ENCODE measurements around the gene UVRAG.
"Not testable (repeated sequence)": the region's sequence is repeated elsewhere in the genome, so short reads cannot be mapped to it uniquely, and the experiment has no call there.

UVRAG gene

DNA sequence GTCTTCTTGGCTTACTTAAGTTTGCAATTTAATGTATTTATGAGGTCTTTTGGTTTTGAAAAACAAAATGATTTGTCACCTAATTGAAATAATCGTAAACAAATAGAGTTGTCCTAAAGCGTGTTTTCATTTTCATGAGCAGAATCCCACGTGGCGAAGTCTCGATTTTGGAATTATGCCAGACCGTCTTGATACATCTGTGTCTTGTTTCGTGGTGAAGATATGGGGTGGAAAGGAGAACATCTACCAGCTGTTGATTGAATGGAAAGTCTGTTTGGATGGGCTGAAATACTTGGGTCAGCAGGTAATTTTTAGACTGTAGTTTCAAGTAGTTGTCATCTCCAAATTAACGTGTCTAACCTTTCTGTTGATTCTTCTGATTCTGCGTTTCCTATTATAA lies 64.7 kb downstream of the UVRAG start:
- no CpG with 5 or more reads among the region's 9 CpGs for WGBS, 2 donors (ENCODE audit: extremely low coverage in 2 of 2, insufficient read length in 2 of 2, insufficient replicate concordance in 1 of 2)
- no peak overlapping the region for H2BK120ac ChIP-seq (ENCODE audit: low read depth, low read length)
- H3K27me3 ChIP-seq (ENCODE audit: control insufficient read depth in 3 of 3, insufficient read depth in 3 of 3, low read depth in 1 of 3, low read length in 3 of 3) = no peaks in the 10 kb centered on the region
- H3K27ac ChIP-seq (replicated peaks; ENCODE audit: low read length) = no peak overlapping the region
- no peak overlapping the region for H3K4ac ChIP-seq (ENCODE audit: low read length)
- H3K18ac ChIP-seq (ENCODE audit: low read length) = no peak overlapping the region
- H3K23ac ChIP-seq (ENCODE audit: low read depth, low read length, poor library complexity) = no peak overlapping the region
- peaks cover 0 to 1% of the 10 kb centered on the region in 2 donors for H3K4me1 ChIP-seq (ENCODE audit: control insufficient read depth in 2 of 2, insufficient read depth in 1 of 2, low read depth in 1 of 2, low read length in 2 of 2)
- no peaks in the 10 kb centered on the region for H3K9me3 ChIP-seq (replicated peaks in 1 of 2; ENCODE audit: control insufficient read depth in 2 of 2, insufficient read depth in 1 of 2, low read depth in 1 of 2, low read length in 2 of 2)
- H3K14ac ChIP-seq (ENCODE audit: low read length) = no peak overlapping the region
- no peak overlapping the region for H2BK12ac ChIP-seq (ENCODE audit: low read length)
- peaks cover 0 to 3% of the 10 kb centered on the region in 2 donors for H3K36me3 ChIP-seq (replicated peaks in 1 of 2; ENCODE audit: control insufficient read depth in 2 of 2, insufficient read depth in 2 of 2, low read length in 2 of 2)
- H2AFZ ChIP-seq (ENCODE audit: low read length) = no peak overlapping the region
- H3K4me2 ChIP-seq (ENCODE audit: insufficient read depth, low read length, poor library complexity, severe bottlenecking) = no peak overlapping the region
- H4K8ac ChIP-seq (ENCODE audit: low read depth, low read length) = no peak overlapping the region
- DNase-seq (ENCODE audit: low spot score) = no peak
- no peak overlapping the region for H4K91ac ChIP-seq (ENCODE audit: low read depth, low read length, poor library complexity)
- no peak overlapping the region for H2BK5ac ChIP-seq (ENCODE audit: low read length)
- no peak overlapping the region for H3K9ac ChIP-seq (ENCODE audit: low read depth, low read length, poor library complexity)
- H3K79me1 ChIP-seq (ENCODE audit: low read depth, low read length) = no peaks in the 10 kb centered on the region
- no peak overlapping the region for H2BK15ac ChIP-seq (ENCODE audit: low read length)
- H3K4me3 ChIP-seq (ENCODE audit: low read length in 2 of 2) = no peak overlapping the region
- H2AK5ac ChIP-seq (ENCODE audit: low read depth, low read length) = no peak overlapping the region

DNA sequence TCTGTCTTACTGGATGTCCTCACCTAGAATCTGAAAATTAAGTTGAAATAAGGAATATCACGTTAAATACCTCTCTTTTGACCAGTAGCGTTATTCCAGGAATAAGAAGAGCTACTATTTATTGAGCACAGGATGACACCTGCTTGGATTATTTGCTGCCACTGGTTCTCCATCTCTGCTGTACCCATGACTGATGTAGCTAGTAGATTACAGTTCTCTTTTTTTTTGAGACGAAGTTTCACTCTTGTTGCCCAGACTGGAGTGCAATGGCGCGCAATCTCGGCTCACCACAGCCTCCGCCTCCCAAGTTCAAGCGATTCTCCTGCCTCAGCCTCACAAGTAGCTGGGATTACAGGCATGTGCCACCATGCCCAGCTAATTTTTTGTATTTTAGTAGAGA lies 65.3 kb downstream of the UVRAG start:
- H2BK12ac ChIP-seq (ENCODE audit: low read length); H3K79me1 ChIP-seq (ENCODE audit: low read depth, low read length); H3K14ac ChIP-seq (ENCODE audit: low read length); H2AFZ ChIP-seq (ENCODE audit: low read length); H2BK15ac ChIP-seq (ENCODE audit: low read length); H3K4me2 ChIP-seq (ENCODE audit: insufficient read depth, low read length, poor library complexity, severe bottlenecking); H2AK5ac ChIP-seq (ENCODE audit: low read depth, low read length); H2BK5ac ChIP-seq (ENCODE audit: low read length); H3K9me3 ChIP-seq (replicated peaks in 1 of 2; ENCODE audit: control insufficient read depth in 2 of 2, insufficient read depth in 1 of 2, low read depth in 1 of 2, low read length in 2 of 2); H2BK120ac ChIP-seq (ENCODE audit: low read depth, low read length); H3K36me3 ChIP-seq (replicated peaks in 1 of 2; ENCODE audit: control insufficient read depth in 2 of 2, insufficient read depth in 2 of 2, low read length in 2 of 2); H3K27ac ChIP-seq (replicated peaks; ENCODE audit: low read length); H3K9ac ChIP-seq (ENCODE audit: low read depth, low read length, poor library complexity); H4K8ac ChIP-seq (ENCODE audit: low read depth, low read length); H4K91ac ChIP-seq (ENCODE audit: low read depth, low read length, poor library complexity); H3K27me3 ChIP-seq (ENCODE audit: control insufficient read depth in 3 of 3, insufficient read depth in 3 of 3, low read depth in 1 of 3, low read length in 3 of 3); DNase-seq (ENCODE audit: low spot score); H3K4me3 ChIP-seq (ENCODE audit: low read length in 2 of 2); H3K23ac ChIP-seq (ENCODE audit: low read depth, low read length, poor library complexity); H3K4ac ChIP-seq (ENCODE audit: low read length); H3K18ac ChIP-seq (ENCODE audit: low read length); H3K4me1 ChIP-seq (ENCODE audit: control insufficient read depth in 2 of 2, insufficient read depth in 1 of 2, low read depth in 1 of 2, low read length in 2 of 2): not testable (repeated sequence)
- WGBS, 2 donors (ENCODE audit: extremely low coverage in 2 of 2, insufficient read length in 2 of 2, insufficient replicate concordance in 1 of 2) = no CpG with 5 or more reads among the region's 8 CpGs

DNA sequence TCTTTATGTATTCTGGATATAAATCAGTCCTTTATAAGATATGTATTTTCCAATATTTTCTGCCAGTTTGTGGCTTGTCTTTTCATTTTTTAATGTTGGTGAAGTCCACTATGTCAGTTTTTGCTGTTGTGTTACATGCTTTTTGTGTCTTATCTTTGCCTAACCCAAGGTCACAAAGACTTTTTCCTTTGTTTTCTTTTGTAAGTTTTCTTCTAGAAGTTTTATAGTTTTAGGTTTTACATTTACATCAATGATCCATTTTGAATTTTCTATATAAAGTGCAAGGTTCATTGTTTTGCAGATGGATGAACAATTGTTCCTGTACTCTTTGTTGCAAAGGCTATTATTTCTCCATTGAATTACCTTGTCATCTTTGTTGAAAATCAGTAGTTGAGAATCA lies 69.3 kb downstream of the UVRAG start:
- H4K91ac ChIP-seq (ENCODE audit: low read depth, low read length, poor library complexity) = no peak overlapping the region
- H3K14ac ChIP-seq (ENCODE audit: low read length) = no peak overlapping the region
- no peaks in the 10 kb centered on the region for H3K79me1 ChIP-seq (ENCODE audit: low read depth, low read length)
- no peak overlapping the region for H3K27ac ChIP-seq (replicated peaks; ENCODE audit: low read length)
- H2BK15ac ChIP-seq (ENCODE audit: low read length) = no peak overlapping the region
- H2BK120ac ChIP-seq (ENCODE audit: low read depth, low read length) = no peak overlapping the region
- no peaks in the 10 kb centered on the region for H3K27me3 ChIP-seq (ENCODE audit: control insufficient read depth in 3 of 3, insufficient read depth in 3 of 3, low read depth in 1 of 3, low read length in 3 of 3)
- H3K9ac ChIP-seq (ENCODE audit: low read depth, low read length, poor library complexity) = no peak overlapping the region
- DNase-seq (ENCODE audit: low spot score) = no peak
- no peak overlapping the region for H3K4me3 ChIP-seq (ENCODE audit: low read length in 2 of 2)
- H3K36me3 ChIP-seq (replicated peaks in 1 of 2; ENCODE audit: control insufficient read depth in 2 of 2, insufficient read depth in 2 of 2, low read length in 2 of 2) = peaks cover 0 to 3% of the 10 kb centered on the region in 2 donors
- no peak overlapping the region for H4K8ac ChIP-seq (ENCODE audit: low read depth, low read length)
- no peaks in the 10 kb centered on the region for H3K4me1 ChIP-seq (ENCODE audit: control insufficient read depth in 2 of 2, insufficient read depth in 1 of 2, low read depth in 1 of 2, low read length in 2 of 2)
- H2BK5ac ChIP-seq (ENCODE audit: low read length) = no peak overlapping the region
- H2BK12ac ChIP-seq (ENCODE audit: low read length) = no peak overlapping the region
- H3K18ac ChIP-seq (ENCODE audit: low read length) = no peak overlapping the region
- no peak overlapping the region for H2AK5ac ChIP-seq (ENCODE audit: low read depth, low read length)
- H3K4me2 ChIP-seq (ENCODE audit: insufficient read depth, low read length, poor library complexity, severe bottlenecking) = no peak overlapping the region
- no peak overlapping the region for H3K23ac ChIP-seq (ENCODE audit: low read depth, low read length, poor library complexity)
- H3K4ac ChIP-seq (ENCODE audit: low read length) = no peak overlapping the region
- no peaks in the 10 kb centered on the region for H3K9me3 ChIP-seq (replicated peaks in 1 of 2; ENCODE audit: control insufficient read depth in 2 of 2, insufficient read depth in 1 of 2, low read depth in 1 of 2, low read length in 2 of 2)
- H2AFZ ChIP-seq (ENCODE audit: low read length) = no peak overlapping the region

DNA sequence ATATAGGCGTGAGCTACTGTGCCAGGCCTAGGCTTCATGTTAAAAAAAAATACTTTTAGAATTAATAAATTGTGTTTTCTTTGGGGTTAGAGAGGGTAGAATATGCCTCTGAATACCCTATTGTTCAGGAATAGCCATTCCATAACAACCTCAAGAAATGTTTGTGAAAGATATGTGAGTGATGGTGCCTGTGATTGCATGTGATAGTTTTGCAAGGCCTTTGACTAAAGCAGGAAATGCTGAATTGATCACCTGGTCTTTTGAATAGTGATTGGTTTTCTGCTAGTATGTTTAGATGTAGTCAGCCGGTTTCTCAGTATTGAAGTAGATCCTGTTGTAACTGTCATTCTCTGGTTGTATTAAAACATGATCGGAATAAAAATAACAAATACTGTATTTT lies 73.4 kb downstream of the UVRAG start:
- no CpG with 5 or more reads among the region's 3 CpGs for WGBS, 2 donors (ENCODE audit: extremely low coverage in 2 of 2, insufficient read length in 2 of 2, insufficient replicate concordance in 1 of 2)
- Histone ChIP-seq H2BK12ac (ENCODE audit: low read length) (no peak overlapping the region), H3K4me1 (ENCODE audit: control insufficient read depth in 2 of 2, insufficient read depth in 1 of 2, low read depth in 1 of 2, low read length in 2 of 2) (no peaks in the 10 kb centered on the region), H2BK15ac (ENCODE audit: low read length) (no peak overlapping the region), H3K79me1 (ENCODE audit: low read depth, low read length) (no peaks in the 10 kb centered on the region), H3K9me3 (replicated peaks in 1 of 2; ENCODE audit: control insufficient read depth in 2 of 2, insufficient read depth in 1 of 2, low read depth in 1 of 2, low read length in 2 of 2) (no peaks in the 10 kb centered on the region), H3K14ac (ENCODE audit: low read length) (no peak overlapping the region), H3K23ac (ENCODE audit: low read depth, low read length, poor library complexity) (no peak overlapping the region), H3K4me2 (ENCODE audit: insufficient read depth, low read length, poor library complexity, severe bottlenecking) (no peak overlapping the region), H2BK120ac (ENCODE audit: low read depth, low read length) (no peak overlapping the region), H3K27me3 (ENCODE audit: control insufficient read depth in 3 of 3, insufficient read depth in 3 of 3, low read depth in 1 of 3, low read length in 3 of 3) (no peaks in the 10 kb centered on the region), H2AK5ac (ENCODE audit: low read depth, low read length) (no peak overlapping the region), H2BK5ac (ENCODE audit: low read length) (no peak overlapping the region), H3K18ac (ENCODE audit: low read length) (no peak overlapping the region), H3K4me3 (ENCODE audit: low read length in 2 of 2) (no peak overlapping the region), H4K8ac (ENCODE audit: low read depth, low read length) (no peak overlapping the region), H2AFZ (ENCODE audit: low read length) (no peak overlapping the region), H3K27ac (replicated peaks; ENCODE audit: low read length) (no peak overlapping the region), H3K4ac (ENCODE audit: low read length) (no peak overlapping the region), H4K91ac (ENCODE audit: low read depth, low read length, poor library complexity) (no peak overlapping the region), H3K36me3 (replicated peaks in 1 of 2; ENCODE audit: control insufficient read depth in 2 of 2, insufficient read depth in 2 of 2, low read length in 2 of 2) (peaks cover 0 to 13% of the 10 kb centered on the region in 2 donors), H3K9ac (ENCODE audit: low read depth, low read length, poor library complexity) (no peak overlapping the region)
- DNase-seq (ENCODE audit: low spot score) = no peak

Measured in neuronal stem cell (in vitro differentiated cells).